ENCODE data around the gene ABCF1. TPM values are rescaled to one million over a fixed set of nuclear protein-coding genes. Genes with fewer than 3 reads are reported as not detected.

Gene ABCF1
- total RNA-seq, 1 experiment from 2014 or later = 94.9 TPM

DNA sequence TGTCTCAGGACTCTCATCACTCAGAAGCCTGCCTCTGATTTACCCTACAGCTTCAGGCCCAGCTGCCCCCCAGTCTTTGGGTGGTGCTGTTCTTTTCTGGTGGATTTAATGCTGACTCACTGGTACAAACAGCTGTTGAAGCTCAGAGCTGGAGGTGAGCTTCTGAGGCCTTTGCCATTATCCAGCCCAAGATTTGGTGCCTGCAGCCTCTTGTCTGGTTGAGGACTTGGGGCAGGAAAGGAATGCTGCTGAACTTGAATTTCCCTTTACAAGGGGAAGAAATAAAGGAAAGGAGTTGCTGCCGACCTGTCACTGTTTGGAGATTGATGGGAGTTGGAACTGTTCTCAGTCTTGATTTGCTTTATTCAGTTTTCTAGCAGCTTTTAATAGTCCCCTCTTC, 19.8 kb downstream of the ABCF1 start:
- no TSS peak for BruUV-seq (replicated peaks)
- H3K27me3 ChIP-seq (ENCODE audit: control insufficient read depth, insufficient read depth, low read length) = no peaks in the 10 kb centered on the region
- no peak for ATAC-seq
- intact Hi-C loops (cut with micrococcal nuclease; ENCODE audit: unreplicated experiment) = no loop called here
- no peaks in the 10 kb centered on the region for H3K9me3 ChIP-seq (ENCODE audit: control insufficient read depth, insufficient read depth, low read depth, low read length)
- H3K27ac ChIP-seq (ENCODE audit: low read length) = no peak overlapping the region
- no peak overlapping the region for H3K4me3 ChIP-seq (ENCODE audit: low read depth in 2 of 2, low read length in 2 of 2)
- TF ChIP-seq TCF7L2 (IDR thresholded peaks at IDR 0.05; ENCODE audit: low read depth, low read length) (no peak), POLR2AphosphoS5 (IDR thresholded peaks at IDR 0.05; ENCODE audit: low read depth, low read length) (no peak), REST (IDR thresholded peaks at IDR 0.05; ENCODE audit: insufficient read depth in 1 of 2, low read depth in 2 of 2, low read length in 1 of 2) (no peak), SIN3A (IDR thresholded peaks at IDR 0.05; ENCODE audit: borderline replicate concordance, insufficient read depth, low read depth, low read length) (no peak)
- TF ChIP-seq, protein P1, sequence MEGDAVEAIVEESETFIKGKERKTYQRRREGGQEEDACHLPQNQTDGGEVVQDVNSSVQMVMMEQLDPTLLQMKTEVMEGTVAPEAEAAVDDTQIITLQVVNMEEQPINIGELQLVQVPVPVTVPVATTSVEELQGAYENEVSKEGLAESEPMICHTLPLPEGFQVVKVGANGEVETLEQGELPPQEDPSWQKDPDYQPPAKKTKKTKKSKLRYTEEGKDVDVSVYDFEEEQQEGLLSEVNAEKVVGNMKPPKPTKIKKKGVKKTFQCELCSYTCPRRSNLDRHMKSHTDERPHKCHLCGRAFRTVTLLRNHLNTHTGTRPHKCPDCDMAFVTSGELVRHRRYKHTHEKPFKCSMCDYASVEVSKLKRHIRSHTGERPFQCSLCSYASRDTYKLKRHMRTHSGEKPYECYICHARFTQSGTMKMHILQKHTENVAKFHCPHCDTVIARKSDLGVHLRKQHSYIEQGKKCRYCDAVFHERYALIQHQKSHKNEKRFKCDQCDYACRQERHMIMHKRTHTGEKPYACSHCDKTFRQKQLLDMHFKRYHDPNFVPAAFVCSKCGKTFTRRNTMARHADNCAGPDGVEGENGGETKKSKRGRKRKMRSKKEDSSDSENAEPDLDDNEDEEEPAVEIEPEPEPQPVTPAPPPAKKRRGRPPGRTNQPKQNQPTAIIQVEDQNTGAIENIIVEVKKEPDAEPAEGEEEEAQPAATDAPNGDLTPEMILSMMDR (IDR thresholded peaks at IDR 0.05) = no peak
- H3K4me1 ChIP-seq (ENCODE audit: control insufficient read depth, insufficient read depth, low read length) = no peaks in the 10 kb centered on the region
- CTCF ChIA-PET = no interaction called here
- no peak for DNase-seq (ENCODE audit: low read depth, low spot score)
- H3K36me3 ChIP-seq (ENCODE audit: control insufficient read depth, insufficient read depth, low read length) = peaks cover 18% of the 10 kb centered on the region; the same call in 1 of the 2 replicates
- in situ Hi-C loops (cut with HindIII; ENCODE audit: low pct_unique_long_range_greater_than_20kb, low sequenced_read_pairs) = no loop called here
- POLR2A ChIA-PET = no interaction called here

GRCh38 chr6:30592287-30592686, 21.0 kb downstream of the ABCF1 start:
- Histone ChIP-seq H3K4me3 (ENCODE audit: low read depth in 2 of 2, low read length in 2 of 2) (no peak overlapping the region), H3K27me3 (ENCODE audit: control insufficient read depth, insufficient read depth, low read length) (no peaks in the 10 kb centered on the region), H3K27ac (ENCODE audit: low read length) (no peak overlapping the region), H3K36me3 (ENCODE audit: control insufficient read depth, insufficient read depth, low read length) (peaks cover 11% of the 10 kb centered on the region; the same call in 1 of the 2 replicates), H3K9me3 (ENCODE audit: control insufficient read depth, insufficient read depth, low read depth, low read length) (no peaks in the 10 kb centered on the region), H3K4me1 (ENCODE audit: control insufficient read depth, insufficient read depth, low read length) (no peaks in the 10 kb centered on the region)
- in situ Hi-C loops (cut with HindIII; ENCODE audit: low pct_unique_long_range_greater_than_20kb, low sequenced_read_pairs) (no loop called here), intact Hi-C loops (cut with micrococcal nuclease; ENCODE audit: unreplicated experiment) (no loop called here)
- ATAC-seq (no peak), DNase-seq (ENCODE audit: low read depth, low spot score) (no peak)
- BruUV-seq (replicated peaks) = no TSS peak
- CTCF ChIA-PET = no interaction called here
- POLR2A ChIA-PET = no interaction called here
- TF ChIP-seq TCF7L2 (IDR thresholded peaks at IDR 0.05; ENCODE audit: low read depth, low read length) = no peak
- TF ChIP-seq POLR2AphosphoS5 (IDR thresholded peaks at IDR 0.05; ENCODE audit: low read depth, low read length) = no peak
- TF ChIP-seq SIN3A (IDR thresholded peaks at IDR 0.05; ENCODE audit: borderline replicate concordance, insufficient read depth, low read depth, low read length) = no peak
- TF ChIP-seq, protein P1 (IDR thresholded peaks at IDR 0.05) = no peak
- TF ChIP-seq REST (IDR thresholded peaks at IDR 0.05; ENCODE audit: insufficient read depth in 1 of 2, low read depth in 2 of 2, low read length in 1 of 2) = no peak
